HepG2 (cell line): ENCODE results near the gene ST6GALNAC2. TPM values are rescaled to one million over a fixed set of nuclear protein-coding genes. Genes with fewer than 3 reads are reported as not detected.
A peak's percentile ranks its signal among the peaks of the same experiment; 100 is the strongest.

ENCODE experiments used
- ASH2L ChIP-seq: fragments of 300-600, 200-600 bp; sonication (generic); IDR thresholded peaks from 2 replicates; pipeline ENCODE4 v1.7.0; 2017; ENCODE audit warnings: low read depth, mild to moderate bottlenecking, moderate library complexity, mixed read lengths, low read length; ENCODE audit not compliant: insufficient read length
- GABPA ChIP-seq, 2 experiments: IDR thresholded peaks; 2 replicates each; pipeline ENCODE4 v1.6.1; 2011 to 2016; ENCODE audit warnings: low read depth in 2 of 2, low read length in 1 of 2, missing biosample characterization in 1 of 2, missing genetic modification characterization in 1 of 2
- KDM4B ChIP-seq: sonication (generic); formaldehyde crosslinking; IDR thresholded peaks from 2 replicates; pipeline ENCODE4 v1.4.0; 2020; ENCODE audit warnings: missing genetic modification reagents
- MAZ ChIP-seq, 2 experiments: sonication (generic) in 1 of 2; formaldehyde crosslinking in 1 of 2; IDR thresholded peaks; 2 replicates each; pipeline versions ENCODE4 v1.5.0 to v1.6.1; 2012 to 2020; ENCODE audit warnings: low read depth in 2 of 2, mild to moderate bottlenecking in 2 of 2, borderline replicate concordance in 1 of 2, improper control_type of control experiment in 1 of 2, low read length in 1 of 2, missing genetic modification reagents in 1 of 2, moderate library complexity in 1 of 2
- NR2C2 ChIP-seq: sonication (generic); formaldehyde crosslinking; IDR thresholded peaks from 2 replicates; pipeline ENCODE4 v1.4.0; 2020; ENCODE audit warnings: missing genetic modification reagents, mild to moderate bottlenecking, moderate library complexity, borderline replicate concordance
- RXRB ChIP-seq: IDR thresholded peaks from 2 replicates; pipeline ENCODE4 v1.6.1; 2016; ENCODE audit warnings: borderline replicate concordance, missing genetic modification reagents, missing compliant biosample characterization
- SIN3A ChIP-seq: IDR thresholded peaks from 2 replicates; pipeline ENCODE4 v1.6.1; 2011; ENCODE audit warnings: low read depth, mild to moderate bottlenecking, control low read depth, low read length, borderline replicate concordance
- SNAI1 ChIP-seq: sonication (generic); formaldehyde crosslinking; IDR thresholded peaks from 2 replicates; pipeline ENCODE4 v1.5.0; 2020; ENCODE audit warnings: mild to moderate bottlenecking, missing genetic modification reagents, borderline replicate concordance
- TCF12 ChIP-seq, 2 experiments: fragments of 450-650 bp in 1 of 2; sonication (generic) in 1 of 2; formaldehyde crosslinking in 1 of 2; IDR thresholded peaks; 2 replicates each; pipeline versions ENCODE4 v1.6.1 to v1.8.0; 2017 to 2022; ENCODE audit warnings: antibody characterized with exemption in 1 of 2, mild to moderate bottlenecking in 1 of 2, missing genetic modification reagents in 1 of 2, moderate library complexity in 1 of 2
- ZBTB20 ChIP-seq: sonication (generic); formaldehyde crosslinking; IDR thresholded peaks from 2 replicates; pipeline ENCODE4 v1.8.1; 2023; ENCODE audit warnings: missing genetic modification reagents, low read depth, mild to moderate bottlenecking, borderline replicate concordance
- ZNF460 ChIP-seq: sonication (generic); formaldehyde crosslinking; IDR thresholded peaks from 2 replicates; pipeline ENCODE4 v1.5.1; 2020; ENCODE audit warnings: missing genetic modification reagents, mild to moderate bottlenecking, borderline replicate concordance
- ZNF468 ChIP-seq: sonication (generic); formaldehyde crosslinking; IDR thresholded peaks from 2 replicates; pipeline ENCODE4 v1.8.0; 2022; ENCODE audit warnings: mild to moderate bottlenecking, moderate library complexity, missing genetic modification reagents
- ZNF556 ChIP-seq: sonication (generic); formaldehyde crosslinking; IDR thresholded peaks from 2 replicates; pipeline ENCODE4 v1.4.0; 2020; ENCODE audit warnings: mild to moderate bottlenecking, missing genetic modification reagents, borderline replicate concordance
- ZNF761 ChIP-seq: sonication (generic); formaldehyde crosslinking; conservative IDR thresholded peaks from 2 replicates; pipeline ENCODE4 v1.4.0; 2020; ENCODE audit warnings: mild to moderate bottlenecking, missing genetic modification reagents
- polyA plus RNA-seq, 8 experiments: library from polyadenylated mRNA; depleted of rRNA in 3 of 8; stranded (reverse) in 7 of 8; unstranded in 1 of 8; fragments of >200 nt; fragmentation: Illumina TruSeq in 4 of 8; extraction: Trizol in 4 of 8; gene quantifications; 2 replicates each; pipeline versions ENCODE4 v1.2.1 to v1.2.3, GENCODE V29; 2011 to 2016; ENCODE audit warnings: low read depth in 4 of 8, missing spikeins in 1 of 8, mixed read lengths in 1 of 8; ENCODE audit not compliant: insufficient read depth in 1 of 8
- total RNA-seq, 5 experiments: library from RNA; depleted of rRNA; stranded (reverse); fragments of >200 nt; fragmentation: Illumina TruSeq; extraction: Trizol; gene quantifications; 2 replicates each; pipeline ENCODE4 v1.2.3, GENCODE V29; 2016; ENCODE audit warnings: low read depth in 1 of 5
- TF ChIP-seq, protein P1 (sequence below): sonication (generic); formaldehyde crosslinking; IDR thresholded peaks from 2 replicates; pipeline ENCODE4 v1.9.0; 2021; ENCODE audit warnings: missing genetic modification reagents, borderline replicate concordance
- TF ChIP-seq, protein P2 (sequence below): sonication (generic); formaldehyde crosslinking; IDR thresholded peaks from 2 replicates; pipeline ENCODE4 v1.5.0; 2020; ENCODE audit warnings: missing genetic modification reagents
- TF ChIP-seq, protein P3 (sequence below): sonication (generic); formaldehyde crosslinking; IDR thresholded peaks from 2 replicates; pipeline ENCODE4 v1.8.0; 2022; ENCODE audit warnings: missing genetic modification reagents, low read depth, mild to moderate bottlenecking, borderline replicate concordance
- TF ChIP-seq, protein P4 (sequence below): sonication (generic); formaldehyde crosslinking; IDR thresholded peaks from 2 replicates; pipeline ENCODE4 v1.5.1; 2020; ENCODE audit warnings: missing genetic modification reagents, mild to moderate bottlenecking, borderline replicate concordance
- TF ChIP-seq, protein P5 (sequence below): sonication (generic); formaldehyde crosslinking; IDR thresholded peaks from 2 replicates; pipeline ENCODE4 v1.4.0; 2020; ENCODE audit warnings: missing genetic modification reagents

The ST6GALNAC2 gene
- total and polyA plus RNA-seq, 2 of the 13 experiments (the other 11 are each of a cell fraction or from before 2014, with no cell fraction given): 0.12 to 0.49 TPM

DNA sequence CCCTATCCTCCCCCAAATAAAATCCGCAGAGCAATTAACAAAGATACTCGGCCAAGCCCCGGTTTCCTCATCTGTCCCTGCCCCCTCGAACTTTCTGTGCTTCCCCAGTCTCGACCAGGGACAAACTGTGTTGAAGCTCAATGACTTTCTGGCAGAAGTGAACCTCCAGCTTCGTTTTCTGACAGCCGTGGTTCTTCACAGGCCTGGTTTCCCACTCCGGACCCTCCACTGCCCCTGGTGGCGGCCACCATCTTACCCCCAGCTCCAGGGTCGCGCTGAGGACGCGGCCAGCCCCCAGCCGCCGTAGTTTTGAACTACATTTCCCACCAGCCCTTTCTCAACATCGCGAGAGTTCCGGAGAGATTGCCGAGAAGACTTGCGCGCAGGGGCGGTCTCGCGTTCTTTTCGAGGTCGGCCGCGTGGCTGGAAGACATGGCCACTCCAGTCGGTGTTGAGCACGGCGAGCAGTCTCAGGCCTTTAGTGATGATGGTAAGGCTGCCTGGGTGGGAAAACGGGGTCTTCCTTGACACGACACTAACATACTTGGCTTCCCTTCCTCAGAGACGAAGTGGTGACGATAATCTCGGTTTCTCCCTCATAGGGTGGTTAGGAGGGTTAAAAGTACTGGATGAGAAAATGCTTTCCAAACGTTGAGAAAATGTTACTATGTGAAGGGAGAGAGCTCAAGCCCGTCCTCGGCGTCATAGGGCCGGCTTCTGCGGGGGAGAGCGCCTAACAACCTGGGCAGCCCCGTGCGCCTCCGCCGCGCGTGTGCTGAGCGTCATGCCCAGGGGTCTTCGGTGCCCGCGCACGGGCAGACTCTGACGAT lies 28.1 kb downstream of the ST6GALNAC2 start (continued):
- TF ChIP-seq, protein P1, sequence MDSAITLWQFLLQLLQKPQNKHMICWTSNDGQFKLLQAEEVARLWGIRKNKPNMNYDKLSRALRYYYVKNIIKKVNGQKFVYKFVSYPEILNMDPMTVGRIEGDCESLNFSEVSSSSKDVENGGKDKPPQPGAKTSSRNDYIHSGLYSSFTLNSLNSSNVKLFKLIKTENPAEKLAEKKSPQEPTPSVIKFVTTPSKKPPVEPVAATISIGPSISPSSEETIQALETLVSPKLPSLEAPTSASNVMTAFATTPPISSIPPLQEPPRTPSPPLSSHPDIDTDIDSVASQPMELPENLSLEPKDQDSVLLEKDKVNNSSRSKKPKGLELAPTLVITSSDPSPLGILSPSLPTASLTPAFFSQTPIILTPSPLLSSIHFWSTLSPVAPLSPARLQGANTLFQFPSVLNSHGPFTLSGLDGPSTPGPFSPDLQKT (CRISPR knock-in tag): peak; percentile 45; the same call in 1 of the 2 replicates
- TF ChIP-seq, protein P2, sequence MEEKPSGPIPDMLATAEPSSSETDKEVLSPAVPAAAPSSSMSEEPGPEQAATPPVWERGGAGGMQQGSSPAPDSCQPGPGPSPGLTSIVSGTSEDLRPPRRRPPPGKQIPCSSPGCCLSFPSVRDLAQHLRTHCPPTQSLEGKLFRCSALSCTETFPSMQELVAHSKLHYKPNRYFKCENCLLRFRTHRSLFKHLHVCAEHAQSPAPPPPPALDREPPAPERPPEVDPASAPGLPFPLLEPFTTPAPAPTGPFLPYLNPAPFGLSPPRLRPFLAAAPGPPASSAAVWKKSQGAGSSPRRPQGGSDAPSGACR (CRISPR knock-in tag): peak; percentile 38; the same call in 1 of the 2 replicates
- TF ChIP-seq RXRB: peak; percentile 97
- TF ChIP-seq SIN3A: peak; percentile 97
- TF ChIP-seq ASH2L: peak; percentile 78
- TF ChIP-seq, protein P3, sequence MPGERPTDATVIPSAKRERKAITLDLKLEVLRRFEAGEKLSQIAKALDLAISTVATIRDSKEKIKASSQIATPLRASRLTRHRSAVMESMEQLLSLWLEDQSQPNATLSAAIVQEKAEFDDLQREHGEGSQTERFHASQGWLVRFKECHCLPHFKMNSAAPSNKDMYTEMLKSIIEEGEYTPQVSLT (CRISPR knock-in tag): no peak
- no peak for TF ChIP-seq SNAI1 (CRISPR knock-in tag)
- TF ChIP-seq, protein P4, sequence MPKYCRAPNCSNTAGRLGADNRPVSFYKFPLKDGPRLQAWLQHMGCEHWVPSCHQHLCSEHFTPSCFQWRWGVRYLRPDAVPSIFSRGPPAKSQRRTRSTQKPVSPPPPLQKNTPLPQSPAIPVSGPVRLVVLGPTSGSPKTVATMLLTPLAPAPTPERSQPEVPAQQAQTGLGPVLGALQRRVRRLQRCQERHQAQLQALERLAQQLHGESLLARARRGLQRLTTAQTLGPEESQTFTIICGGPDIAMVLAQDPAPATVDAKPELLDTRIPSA: no peak
- peak; percentile 69; the same call in 1 of the 2 replicates for TF ChIP-seq ZNF468 (CRISPR knock-in tag)
- TF ChIP-seq ZBTB20 (CRISPR knock-in tag): no peak; the same call in 1 of the 2 replicates
- no peak for TF ChIP-seq KDM4B
- TF ChIP-seq ZNF460 (CRISPR knock-in tag): no peak
- TF ChIP-seq, protein P5, sequence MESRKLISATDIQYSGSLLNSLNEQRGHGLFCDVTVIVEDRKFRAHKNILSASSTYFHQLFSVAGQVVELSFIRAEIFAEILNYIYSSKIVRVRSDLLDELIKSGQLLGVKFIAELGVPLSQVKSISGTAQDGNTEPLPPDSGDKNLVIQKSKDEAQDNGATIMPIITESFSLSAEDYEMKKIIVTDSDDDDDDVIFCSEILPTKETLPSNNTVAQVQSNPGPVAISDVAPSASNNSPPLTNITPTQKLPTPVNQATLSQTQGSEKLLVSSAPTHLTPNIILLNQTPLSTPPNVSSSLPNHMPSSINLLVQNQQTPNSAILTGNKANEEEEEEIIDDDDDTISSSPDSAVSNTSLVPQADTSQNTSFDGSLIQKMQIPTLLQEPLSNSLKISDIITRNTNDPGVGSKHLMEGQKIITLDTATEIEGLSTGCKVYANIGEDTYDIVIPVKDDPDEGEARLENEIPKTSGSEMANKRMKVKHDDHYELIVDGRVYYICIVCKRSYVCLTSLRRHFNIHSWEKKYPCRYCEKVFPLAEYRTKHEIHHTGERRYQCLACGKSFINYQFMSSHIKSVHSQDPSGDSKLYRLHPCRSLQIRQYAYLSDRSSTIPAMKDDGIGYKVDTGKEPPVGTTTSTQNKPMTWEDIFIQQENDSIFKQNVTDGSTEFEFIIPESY (CRISPR knock-in tag): peak; percentile 62; the same call in 1 of the 2 replicates
- TF ChIP-seq ZNF556: peak; percentile 86
- TF ChIP-seq MAZ (IDR thresholded peaks at IDR 0.05; ENCODE audit: borderline replicate concordance, low read depth, low read length): peak; percentile 98; the same call in 1 of the 2 replicates
- TF ChIP-seq MAZ (CRISPR knock-in tag; IDR thresholded peaks at IDR 0.05; ENCODE audit: low read depth): peak; percentile 93
- TF ChIP-seq ZNF761: peak; percentile 93; the same call in 1 of the 2 replicates
- TF ChIP-seq GABPA (IDR thresholded peaks at IDR 0.05; ENCODE audit: low read depth, low read length): no peak
- peak; percentile 77 for TF ChIP-seq GABPA (CRISPR knock-in tag; IDR thresholded peaks at IDR 0.05; ENCODE audit: low read depth)
- peak; percentile 92 for TF ChIP-seq NR2C2 (CRISPR knock-in tag)
- TF ChIP-seq TCF12 (IDR thresholded peaks at IDR 0.05): no peak
- TF ChIP-seq TCF12 (CRISPR knock-in tag; IDR thresholded peaks at IDR 0.05): no peak
